ENCODE results near the gene NOXA1. TPM values are rescaled to one million over a fixed set of nuclear protein-coding genes. Genes with fewer than 3 reads are reported as not detected.

The NOXA1 gene, protein sequence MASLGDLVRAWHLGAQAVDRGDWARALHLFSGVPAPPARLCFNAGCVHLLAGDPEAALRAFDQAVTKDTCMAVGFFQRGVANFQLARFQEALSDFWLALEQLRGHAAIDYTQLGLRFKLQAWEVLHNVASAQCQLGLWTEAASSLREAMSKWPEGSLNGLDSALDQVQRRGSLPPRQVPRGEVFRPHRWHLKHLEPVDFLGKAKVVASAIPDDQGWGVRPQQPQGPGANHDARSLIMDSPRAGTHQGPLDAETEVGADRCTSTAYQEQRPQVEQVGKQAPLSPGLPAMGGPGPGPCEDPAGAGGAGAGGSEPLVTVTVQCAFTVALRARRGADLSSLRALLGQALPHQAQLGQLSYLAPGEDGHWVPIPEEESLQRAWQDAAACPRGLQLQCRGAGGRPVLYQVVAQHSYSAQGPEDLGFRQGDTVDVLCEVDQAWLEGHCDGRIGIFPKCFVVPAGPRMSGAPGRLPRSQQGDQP
- total RNA-seq (2022; extraction: Qiagen RNA extraction), result 0.78 to 2.3 TPM (median 2.0 TPM) in 5 replicates

DNA sequence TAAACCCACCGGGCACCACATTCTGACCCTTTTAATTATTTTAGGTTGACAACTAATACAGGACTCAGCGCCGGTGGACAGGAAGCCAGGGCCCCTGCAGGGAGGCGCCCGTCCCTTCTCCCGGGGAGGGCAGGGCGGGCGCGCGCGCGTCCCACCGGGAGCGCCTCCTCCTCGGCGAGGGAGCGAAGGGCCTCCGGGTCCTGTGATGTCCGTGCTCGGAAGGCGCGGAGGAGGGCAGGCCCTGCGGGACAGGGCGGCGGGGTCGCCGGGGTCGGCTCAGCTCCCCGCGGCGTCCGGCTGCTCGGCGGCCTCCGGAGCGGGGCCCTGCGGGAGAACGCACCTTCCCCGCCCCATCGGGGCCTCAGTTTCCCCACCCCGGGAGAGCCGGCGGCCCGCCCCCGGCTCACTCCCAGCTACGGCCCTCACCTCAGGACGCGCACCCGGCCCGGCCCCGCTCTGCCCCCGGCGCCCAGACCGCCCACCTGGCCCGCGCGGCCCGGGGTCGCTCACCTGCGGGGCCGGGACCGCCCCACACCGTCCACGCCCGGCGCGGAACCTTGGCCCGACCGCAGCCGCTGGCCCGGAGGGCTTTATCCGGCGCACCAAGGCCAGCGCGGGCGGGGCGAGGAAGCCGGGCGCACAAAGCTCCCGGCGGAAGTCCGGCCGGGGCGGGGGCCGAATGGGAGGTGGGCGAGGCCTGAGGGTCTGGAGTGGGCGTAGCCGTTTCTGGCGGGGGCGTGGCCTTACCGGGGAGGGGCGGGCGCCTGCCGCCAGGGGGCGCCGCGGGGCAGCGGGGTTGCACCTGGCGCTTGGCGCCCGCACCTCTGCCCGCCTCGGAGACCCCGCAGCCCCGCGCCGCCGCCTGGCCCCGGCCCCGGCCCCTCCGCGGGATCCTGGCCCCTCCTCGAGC is at the start of gene NOXA1, which contains the start of gene EXD3:
Gene NOXA1, plus strand, starts transcription at position 790 of the 910 bp plus-strand sequence. CDS start 137 bp downstream, outside the sequence.
Gene EXD3, minus strand, starts transcription at position 559 of the 910 bp plus-strand sequence. CDS start 27,805 bp downstream, outside the sequence.

DNA sequence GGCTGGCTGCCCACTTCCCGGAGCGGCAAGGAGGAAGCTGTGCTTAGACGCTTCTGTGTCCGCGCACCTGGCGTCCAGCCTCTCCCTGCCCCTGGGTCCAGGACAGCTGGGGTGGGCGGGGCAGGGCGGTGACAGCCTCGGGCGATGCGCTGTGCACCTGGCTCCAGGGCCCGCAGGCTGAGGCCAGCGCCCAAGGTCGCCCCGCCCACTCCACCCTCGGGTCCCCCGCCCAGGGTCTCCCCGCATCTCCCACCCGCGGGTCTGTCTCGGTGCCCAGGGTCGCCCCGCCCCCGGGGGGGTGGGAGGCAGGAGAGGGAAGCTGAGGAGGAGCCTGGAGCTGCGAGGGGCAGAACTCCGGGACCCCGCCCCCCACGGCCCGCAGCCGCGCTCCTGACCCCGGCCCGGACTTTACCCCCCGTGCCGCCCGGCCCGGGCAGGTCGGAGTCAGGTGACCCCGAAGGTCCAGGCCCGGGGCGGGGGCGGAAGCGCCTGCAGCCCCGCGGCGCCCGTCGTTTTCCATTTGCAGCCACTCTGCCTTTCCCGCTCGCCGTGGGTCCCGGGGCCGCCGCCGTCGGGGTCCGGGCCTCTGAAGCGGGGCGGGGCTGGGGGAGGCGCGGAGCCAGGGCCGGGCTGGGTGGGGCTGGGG is 18.2 kb downstream of the NOXA1 start, which contains the start of gene ENTPD8:
Gene ENTPD8, minus strand, starts transcription at position 69 of the 646 bp plus-strand sequence. CDS start 3,072 bp downstream, outside the sequence.

DNA sequence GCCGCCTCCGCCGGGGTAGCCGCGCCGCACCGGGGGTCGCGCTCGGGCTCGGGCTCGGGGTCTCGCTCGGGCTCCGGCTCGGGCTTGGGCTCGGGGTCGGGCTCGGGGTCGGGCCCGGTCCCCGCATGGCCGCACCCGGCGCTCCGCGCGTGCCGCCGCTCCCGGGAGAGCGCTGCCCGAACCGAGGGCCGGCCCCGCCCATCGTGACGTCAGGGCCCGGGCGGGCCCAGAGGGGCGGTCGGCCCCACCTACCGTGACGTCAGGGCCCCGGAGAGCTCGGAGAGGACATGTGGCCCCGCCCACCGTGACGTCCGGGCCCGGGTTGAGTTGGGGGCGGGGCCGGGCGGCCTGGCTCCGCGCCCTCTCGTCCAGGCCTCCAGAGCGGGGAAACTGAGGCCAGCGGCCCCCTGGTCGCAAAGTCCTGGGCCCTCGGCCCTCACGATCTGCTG is 36.0 kb downstream of the NOXA1 start, which contains the start of gene NSMF:
Gene NSMF, minus strand, starts transcription at position 183 of the 449 bp plus-strand sequence. CDS start 232 bp downstream, outside the sequence.

Other genes with a start within 250 kb of the NOXA1 start
- 24.9 to 40.7 TPM (median 36.9 TPM) in 5 replicates for gene ANAPC2, start 234.8 kb upstream of the NOXA1 start, total RNA-seq (2022; extraction: Qiagen RNA extraction)
- 102 to 161 TPM (median 150 TPM) in 5 replicates for gene SSNA1, start 234.7 kb upstream of the NOXA1 start, total RNA-seq (2022; extraction: Qiagen RNA extraction)
- 6.2 to 10.5 TPM (median 10.1 TPM) in 5 replicates for gene TPRN, start 222.7 kb upstream of the NOXA1 start, total RNA-seq (2022; extraction: Qiagen RNA extraction)
- gene TMEM203, start 217.7 kb upstream of the NOXA1 start, total RNA-seq (2022; extraction: Qiagen RNA extraction), result 35.3 to 48.6 TPM (median 45.8 TPM) in 5 replicates
- 11.5 to 21.6 TPM (median 18.2 TPM) in 5 replicates for gene NDOR1, start 217.7 kb upstream of the NOXA1 start, total RNA-seq (2022; extraction: Qiagen RNA extraction)
- gene RNF208, start 201.2 kb upstream of the NOXA1 start, total RNA-seq (2022; extraction: Qiagen RNA extraction), result 0.95 to 2.7 TPM (median 2.2 TPM) in 5 replicates
- 2.7 to 5.0 TPM (median 4.3 TPM) in 5 replicates for gene CYSRT1, start 198.2 kb upstream of the NOXA1 start, total RNA-seq (2022; extraction: Qiagen RNA extraction)
- 0.09 to 0.24 TPM (median 0.14 TPM) in 5 replicates for gene RNF224, start 195.9 kb upstream of the NOXA1 start, total RNA-seq (2022; extraction: Qiagen RNA extraction)
- gene SLC34A3, start 192.5 kb upstream of the NOXA1 start, total RNA-seq (2022; extraction: Qiagen RNA extraction), result 0.07 to 0.14 TPM (median 0.10 TPM) in 4 of 5 replicates, not detected in the other
- gene TUBB4B, start 182.1 kb upstream of the NOXA1 start, total RNA-seq (2022; extraction: Qiagen RNA extraction), result 616 to 807 TPM (median 766 TPM) in 5 replicates
- 0.07 TPM in 1 of 5 replicates, not detected in the others for gene STPG3, start 172.1 kb upstream of the NOXA1 start, total RNA-seq (2022; extraction: Qiagen RNA extraction)
- gene NELFB, start 168.1 kb upstream of the NOXA1 start, total RNA-seq (2022; extraction: Qiagen RNA extraction), result 42.6 to 62.4 TPM (median 57.8 TPM) in 5 replicates
- 17.1 to 31.6 TPM (median 26.1 TPM) in 5 replicates for gene TOR4A, start 145.7 kb upstream of the NOXA1 start, total RNA-seq (2022; extraction: Qiagen RNA extraction)
- gene NRARP, start 121.1 kb upstream of the NOXA1 start, total RNA-seq (2022; extraction: Qiagen RNA extraction), result 2.8 to 7.8 TPM (median 4.8 TPM) in 5 replicates
- gene EXD3, start 231 bp upstream of the NOXA1 start, total RNA-seq (2022; extraction: Qiagen RNA extraction), result 4.9 to 7.8 TPM (median 7.0 TPM) in 5 replicates
- gene ENTPD8, start 18.0 kb downstream of the NOXA1 start, total RNA-seq (2022; extraction: Qiagen RNA extraction), result 0.21 to 0.27 TPM (median 0.24 TPM) in 5 replicates
- gene NSMF, start 35.9 kb downstream of the NOXA1 start, total RNA-seq (2022; extraction: Qiagen RNA extraction), result 30.7 to 47.3 TPM (median 43.7 TPM) in 5 replicates
- 0.37 to 1.1 TPM (median 0.76 TPM) in 5 replicates for gene PNPLA7, start 127.0 kb downstream of the NOXA1 start, total RNA-seq (2022; extraction: Qiagen RNA extraction)
- gene MRPL41, start 128.5 kb downstream of the NOXA1 start, total RNA-seq (2022; extraction: Qiagen RNA extraction), result 45.9 to 97.5 TPM (median 93.9 TPM) in 5 replicates
- gene DPH7, start 155.5 kb downstream of the NOXA1 start, total RNA-seq (2022; extraction: Qiagen RNA extraction), result 24.0 to 31.8 TPM (median 29.8 TPM) in 5 replicates
- 39.2 to 57.2 TPM (median 54.5 TPM) in 5 replicates for gene ZMYND19, start 167.1 kb downstream of the NOXA1 start, total RNA-seq (2022; extraction: Qiagen RNA extraction)
- 22.7 to 40.3 TPM (median 37.1 TPM) in 5 replicates for gene ARRDC1, start 182.3 kb downstream of the NOXA1 start, total RNA-seq (2022; extraction: Qiagen RNA extraction)
- 36.1 to 43.1 TPM (median 42.8 TPM) in 5 replicates for gene EHMT1, start 195.6 kb downstream of the NOXA1 start, total RNA-seq (2022; extraction: Qiagen RNA extraction)